Mesendoderm (in vitro differentiated cells): ENCODE results near the gene YY1.
"Not testable (repeated sequence)": the region's sequence is repeated elsewhere in the genome, so short reads cannot be mapped to it uniquely, and the experiment has no call there.

Experiments used
- DNase-seq: peaks from one replicate; pipeline ENCODE4 v3.0.0; 2013
- H2AK5ac ChIP-seq: 2 replicates; pipeline ENCODE4 v1.6.1; 2013; ENCODE audit warnings: low read length, inconsistent platforms
- H2BK120ac ChIP-seq: 2 replicates; pipeline ENCODE4 v1.6.1; 2013; ENCODE audit warnings: low read depth, mild to moderate bottlenecking, low read length, moderate library complexity, mixed read lengths
- H2BK15ac ChIP-seq: replicated peaks from 2 replicates; pipeline ENCODE4 v1.6.1; 2013; ENCODE audit warnings: low read depth, mild to moderate bottlenecking, moderate library complexity
- H2BK5ac ChIP-seq: 2 replicates; pipeline ENCODE4 v1.6.1; 2013; ENCODE audit warnings: low read length, inconsistent platforms
- H3K18ac ChIP-seq: 2 replicates; pipeline ENCODE4 v1.6.1; 2013; ENCODE audit warnings: mild to moderate bottlenecking, low read length, mixed read lengths
- H3K23ac ChIP-seq: one replicate; pipeline ENCODE4 v1.6.1; 2013; ENCODE audit warnings: low read length
- H3K27ac ChIP-seq: 2 replicates; pipeline ENCODE4 v1.5.1; 2013; ENCODE audit warnings: low read depth, mild to moderate bottlenecking, inconsistent platforms, low read length, moderate library complexity
- H3K27me3 ChIP-seq: 2 replicates; pipeline ENCODE4 v1.6.1; 2013; ENCODE audit warnings: low read length, control low read depth, mild to moderate bottlenecking, inconsistent platforms; ENCODE audit not compliant: insufficient read depth, poor library complexity
- H3K36me3 ChIP-seq: 2 replicates; pipeline ENCODE4 v1.6.1; 2013; ENCODE audit warnings: low read length, inconsistent platforms; ENCODE audit not compliant: control insufficient read depth, insufficient read depth
- H3K4ac ChIP-seq: one replicate; pipeline ENCODE4 v1.6.1; 2013; ENCODE audit warnings: low read depth, mild to moderate bottlenecking, low read length, moderate library complexity
- H3K4me1 ChIP-seq: 2 replicates; pipeline ENCODE4 v1.6.1; 2013; ENCODE audit warnings: low read depth, low read length, inconsistent platforms; ENCODE audit not compliant: control insufficient read depth
- H3K4me2 ChIP-seq: 2 replicates; pipeline ENCODE4 v1.6.1; 2013; ENCODE audit warnings: low read length
- H3K4me3 ChIP-seq: 2 replicates; pipeline ENCODE4 v1.5.1; 2013; ENCODE audit warnings: mild to moderate bottlenecking, low read length
- H3K56ac ChIP-seq: one replicate; pipeline ENCODE4 v1.6.1; 2013; ENCODE audit warnings: low read length
- H3K79me1 ChIP-seq: 2 replicates; pipeline ENCODE4 v1.6.1; 2013; ENCODE audit warnings: low read length, inconsistent platforms
- H3K79me2 ChIP-seq: 2 replicates; pipeline ENCODE4 v1.6.1; 2013; ENCODE audit warnings: mild to moderate bottlenecking, low read length; ENCODE audit not compliant: control insufficient read depth, insufficient read depth
- H3K9ac ChIP-seq: 2 replicates; pipeline ENCODE4 v1.6.1; 2013; ENCODE audit warnings: low read length, inconsistent platforms
- H4K5ac ChIP-seq: one replicate; pipeline ENCODE4 v1.6.1; 2013; ENCODE audit warnings: low read length
- H4K8ac ChIP-seq: one replicate; pipeline ENCODE4 v1.6.1; 2013; ENCODE audit warnings: low read depth, mild to moderate bottlenecking, control low read depth, low read length, moderate library complexity
- WGBS: extraction: QIAGEN DNeasy Blood & Tissue Kit; methylation state at CpG from one replicate; pipeline ENCODE4 v1.1.7; 2013; ENCODE audit warnings: low lambda C conversion rate, missing lambda C conversion rate; ENCODE audit not compliant: insufficient coverage; ENCODE audit errors: extremely low coverage; 5-methylcytosine and 5-hydroxymethylcytosine counted together

The YY1 gene

GRCh38 chr14:100296106-100296651, 57.2 kb downstream of the YY1 start:
- no peak overlapping the region for H3K23ac ChIP-seq
- no peak overlapping the region for H3K4me3 ChIP-seq
- H2BK120ac ChIP-seq, result no peak overlapping the region
- peaks cover 10% of the 10 kb centered on the region for H3K79me1 ChIP-seq
- no peak overlapping the region for H3K18ac ChIP-seq
- H2BK15ac ChIP-seq, result no peak overlapping the region
- H4K5ac ChIP-seq, result no peak overlapping the region
- no peaks in the 10 kb centered on the region for H3K4me1 ChIP-seq
- no peak overlapping the region for H3K9ac ChIP-seq
- no peaks in the 10 kb centered on the region for H3K27me3 ChIP-seq
- no peak for DNase-seq
- H3K27ac ChIP-seq, result no peak overlapping the region
- H3K79me2 ChIP-seq, result no peaks in the 10 kb centered on the region
- H3K4me2 ChIP-seq, result no peak overlapping the region
- no peak overlapping the region for H2BK5ac ChIP-seq
- peaks cover 5% of the 10 kb centered on the region for H3K36me3 ChIP-seq
- no peak overlapping the region for H3K4ac ChIP-seq
- no peak overlapping the region for H3K56ac ChIP-seq
- H2AK5ac ChIP-seq, result no peak overlapping the region
- no peak overlapping the region for H4K8ac ChIP-seq
- no CpG with 5 or more reads among the region's 9 CpGs for WGBS

- H3K27ac ChIP-seq, H3K4ac ChIP-seq, H3K79me1 ChIP-seq, H3K56ac ChIP-seq, H2AK5ac ChIP-seq, H3K4me1 ChIP-seq, H3K27me3 ChIP-seq, H3K23ac ChIP-seq, H2BK15ac ChIP-seq, H3K79me2 ChIP-seq, H3K36me3 ChIP-seq, H4K8ac ChIP-seq, H4K5ac ChIP-seq, H3K18ac ChIP-seq, H2BK120ac ChIP-seq, DNase-seq, H3K4me2 ChIP-seq, H3K9ac ChIP-seq, H2BK5ac ChIP-seq, H3K4me3 ChIP-seq: not testable (repeated sequence)
- no CpG with 5 or more reads among the region's 11 CpGs for WGBS
Measured at GRCh38 chr14:100296729-100297128, 57.8 kb downstream of the YY1 start.

GRCh38 chr14:100297320-100298300, 58.7 kb downstream of the YY1 start:
- no peak overlapping the region for H3K56ac ChIP-seq
- no peak overlapping the region for H3K4ac ChIP-seq
- H4K8ac ChIP-seq, result no peak overlapping the region
- H3K36me3 ChIP-seq, result no peaks in the 10 kb centered on the region
- no peaks in the 10 kb centered on the region for H3K79me2 ChIP-seq
- no peak overlapping the region for H3K27ac ChIP-seq
- peaks cover 11% of the 10 kb centered on the region for H3K79me1 ChIP-seq
- H2BK15ac ChIP-seq, result no peak overlapping the region
- H2AK5ac ChIP-seq, result no peak overlapping the region
- H3K27me3 ChIP-seq, result no peaks in the 10 kb centered on the region
- H3K23ac ChIP-seq, result no peak overlapping the region
- H2BK5ac ChIP-seq, result no peak overlapping the region
- no peak overlapping the region for H4K5ac ChIP-seq
- WGBS, result no CpG with 5 or more reads among the region's 30 CpGs
- H2BK120ac ChIP-seq, result no peak overlapping the region
- H3K4me1 ChIP-seq, result no peaks in the 10 kb centered on the region
- no peak overlapping the region for H3K4me3 ChIP-seq
- DNase-seq, result no peak
- no peak overlapping the region for H3K18ac ChIP-seq
- no peak overlapping the region for H3K4me2 ChIP-seq
- no peak overlapping the region for H3K9ac ChIP-seq

- Histone ChIP-seq H3K79me2 (peaks cover 6% of the 10 kb centered on the region), H4K5ac (no peak overlapping the region), H3K4me1 (peaks cover under 1% of the 10 kb centered on the region), H3K4me3 (no peak overlapping the region), H3K79me1 (peaks cover 15% of the 10 kb centered on the region), H2BK15ac (no peak overlapping the region), H3K36me3 (no peaks in the 10 kb centered on the region), H4K8ac (no peak overlapping the region), H3K18ac (no peak overlapping the region), H2BK5ac (no peak overlapping the region), H3K9ac (no peak overlapping the region), H2AK5ac (no peak overlapping the region), H3K23ac (no peak overlapping the region), H3K27ac (no peak overlapping the region), H3K4ac (no peak overlapping the region), H3K4me2 (no peak overlapping the region), H2BK120ac (no peak overlapping the region), H3K56ac (no peak overlapping the region), H3K27me3 (no peaks in the 10 kb centered on the region)
- no peak for DNase-seq
- WGBS, result no CpG with 5 or more reads among the region's 14 CpGs
Measured at GRCh38 chr14:100298551-100299237, 59.8 kb downstream of the YY1 start.

- Histone ChIP-seq H3K79me2 (peaks cover 11% of the 10 kb centered on the region), H3K4me1 (peaks cover 5% of the 10 kb centered on the region), H3K4ac (no peak overlapping the region), H2BK15ac (no peak overlapping the region), H3K27me3 (no peaks in the 10 kb centered on the region), H3K4me2 (no peak overlapping the region), H3K56ac (no peak overlapping the region), H3K27ac (no peak overlapping the region), H2AK5ac (no peak overlapping the region), H4K5ac (no peak overlapping the region), H3K36me3 (no peaks in the 10 kb centered on the region), H3K9ac (no peak overlapping the region), H4K8ac (no peak overlapping the region), H2BK5ac (no peak overlapping the region), H3K23ac (no peak overlapping the region), H2BK120ac (no peak overlapping the region), H3K4me3 (no peak overlapping the region), H3K79me1 (peaks cover 19% of the 10 kb centered on the region), H3K18ac (no peak overlapping the region)
- no CpG with 5 or more reads among the region's 6 CpGs for WGBS
- no peak for DNase-seq
Measured at GRCh38 chr14:100299238-100299560, 60.3 kb downstream of the YY1 start.
